Stimulated activated CD8-positive, alpha-beta memory T cell treated with anti-CD3 and anti-CD28 coated beads, Interleukin-2, amount 100 ng/mL, for 1 hour (primary cell): ENCODE data around the gene DOCK11.

ENCODE experiments used
- DNase-seq, 2 donors: peaks; one replicate each; pipeline ENCODE4 v3.0.0-alpha.2; 2020; ENCODE audit warnings: low read depth in 2 of 2

DOCK11 gene

GRCh38 chrX:118734909-118735308, 239.3 kb downstream of the DOCK11 start:
- DNase-seq: no peak
